GM12878 (cell line): ENCODE measurements around the gene MOK. TPM values are rescaled to one million over a fixed set of nuclear protein-coding genes. Genes with fewer than 3 reads are reported as not detected.
A peak's percentile ranks its signal among the peaks of the same experiment; 100 is the strongest.

ENCODE experiments used
- ATAC-seq: fragments of 200-7000 bp; cut with Tn5 transposase; 3 replicates; pipeline ENCODE4 v1.9.1; 2020; ENCODE audit warnings: mild to moderate bottlenecking, moderate library complexity
- BruUV-seq: library from RNA; stranded (reverse); fragments of 400-500 nt; replicated peaks from 2 replicates; lab custom pipeline; 2021; lab: Mats Ljungman, UMichigan
- CTCF ChIA-PET: fragments of 300-600 bp; sonication (Branson Sonifier 250); formaldehyde crosslinking; extraction: SDS; loops from one replicate; lab custom pipeline; 2021; ENCODE audit warnings: inconsistent platforms; lab: Yijun Ruan, JAX
- POLR2A ChIA-PET: fragments of 350-600 bp; formaldehyde crosslinking; extraction: SDS; loops from one replicate; lab custom pipeline; 2021; ENCODE audit warnings: inconsistent platforms; lab: Charles Lee
- RAD21 ChIA-PET: fragments of 300-600 bp; sonication (Branson Sonifier 250); formaldehyde crosslinking; loops from one replicate; lab custom pipeline; 2023; ENCODE audit warnings: antibody characterized with exemption; ENCODE audit not compliant: unreplicated experiment; lab: Charles Lee
- SMC1A ChIA-PET: fragments of 300-600 bp; sonication (Branson Sonifier 250); formaldehyde crosslinking; loops from one replicate; lab custom pipeline; 2023; ENCODE audit not compliant: unreplicated experiment, uncharacterized antibody; lab: Charles Lee
- DNase-seq: peaks from one replicate; pipeline ENCODE4 v3.0.0-alpha.2; 2011; ENCODE audit warnings: low read depth, low spot score
- FAIRE-seq: peaks from 3 replicates; lab custom pipeline; 2011; peaks lifted over from hg19 to GRCh38; lab: Jason Lieb, UNC
- H2AFZ ChIP-seq: 2 replicates; pipeline ENCODE4 v1.6.0; 2011; ENCODE audit warnings: low read depth, low read length, control low read depth; ENCODE audit not compliant: control insufficient read depth
- H3K27ac ChIP-seq: 2 replicates; pipeline ENCODE4 v1.5.1; 2011; ENCODE audit warnings: control low read depth; ENCODE audit not compliant: control insufficient read depth, insufficient read depth
- H3K27me3 ChIP-seq, 2 experiments: replicated peaks in 1 of 2; 2 replicates each; pipeline versions ENCODE4 v1.6.0 to v1.6.1; 2011; ENCODE audit warnings: low read length in 1 of 2; ENCODE audit not compliant: control insufficient read depth in 2 of 2, insufficient read depth in 2 of 2
- H3K36me3 ChIP-seq, 2 experiments: 2 replicates each; pipeline ENCODE4 v1.5.1; 2011; ENCODE audit warnings: low read length in 1 of 2; ENCODE audit not compliant: control insufficient read depth in 2 of 2, insufficient read depth in 2 of 2
- H3K4me1 ChIP-seq: 2 replicates; pipeline ENCODE4 v1.6.1; 2011; ENCODE audit warnings: mild to moderate bottlenecking, low read length, moderate library complexity, mixed read lengths; ENCODE audit not compliant: control insufficient read depth, insufficient read depth
- H3K4me2 ChIP-seq: 2 replicates; pipeline ENCODE4 v1.6.0; 2011; ENCODE audit warnings: control low read depth; ENCODE audit not compliant: control insufficient read depth, insufficient read depth
- H3K4me3 ChIP-seq: fragments of 200-600 bp; sonication (generic); 2 replicates; pipeline ENCODE4 v1.5.1; 2016
- H3K79me2 ChIP-seq: 2 replicates; pipeline ENCODE4 v1.6.0; 2011; ENCODE audit warnings: low read length; ENCODE audit not compliant: control insufficient read depth, insufficient read depth
- H3K9ac ChIP-seq: 2 replicates; pipeline ENCODE4 v1.8.0; 2011; ENCODE audit warnings: low read length, control low read depth, mixed read lengths; ENCODE audit not compliant: control insufficient read depth, insufficient read depth
- H3K9me3 ChIP-seq: replicated peaks from 3 replicates; pipeline ENCODE4 v1.5.1; 2011; ENCODE audit warnings: mild to moderate bottlenecking, low read length; ENCODE audit not compliant: control insufficient read depth, insufficient read depth
- H4K20me1 ChIP-seq: 2 replicates; pipeline ENCODE4 v1.6.0; 2011; ENCODE audit not compliant: control insufficient read depth, insufficient read depth
- CBFB ChIP-seq: IDR thresholded peaks from 2 replicates; pipeline ENCODE4 v1.6.1; 2016; ENCODE audit warnings: antibody characterized with exemption, low read depth
- CHD1 ChIP-seq: IDR thresholded peaks from 2 replicates; pipeline ENCODE4 v1.6.1; 2012; ENCODE audit warnings: low read depth, low read length, improper control_type of control experiment
- CREM ChIP-seq: IDR thresholded peaks from 2 replicates; pipeline ENCODE4 v1.6.1; 2014; ENCODE audit warnings: antibody characterized with exemption, low read depth
- HCFC1 ChIP-seq: fragments of 150-350 bp; IDR thresholded peaks from 2 replicates; pipeline ENCODE4 v1.6.1; 2014; ENCODE audit warnings: low read length
- HDAC2 ChIP-seq: fragments of 200-600 bp; sonication (generic); IDR thresholded peaks from 2 replicates; pipeline ENCODE4 v1.6.1; 2017
- HDAC6 ChIP-seq: fragments of 200-600 bp; sonication (generic); IDR thresholded peaks from one replicate; pipeline ENCODE4 v1.8.0; 2017; ENCODE audit warnings: antibody characterized with exemption; ENCODE audit not compliant: unreplicated experiment
- IKZF2 ChIP-seq, 2 experiments: fragments of 450-650 bp; IDR thresholded peaks; 2 replicates each; pipeline ENCODE4 v1.6.1; 2017; ENCODE audit warnings: mild to moderate bottlenecking in 2 of 2, moderate library complexity in 2 of 2
- JUND ChIP-seq: IDR thresholded peaks from 2 replicates; pipeline ENCODE4 v1.6.1; 2012; ENCODE audit warnings: low read depth, mild to moderate bottlenecking, low read length, improper control_type of control experiment, moderate library complexity
- KAT2A ChIP-seq: conservative IDR thresholded peaks from 2 replicates; pipeline ENCODE4 v1.6.1; 2011; ENCODE audit warnings: low read depth, low read length; ENCODE audit not compliant: control insufficient read depth
- MAX ChIP-seq: IDR thresholded peaks from 2 replicates; pipeline ENCODE4 v1.6.1; 2012; ENCODE audit warnings: low read depth, low read length, improper control_type of control experiment
- MLLT1 ChIP-seq: fragments of 450-650 bp; IDR thresholded peaks from 2 replicates; pipeline ENCODE4 v1.6.1; 2016; ENCODE audit warnings: mild to moderate bottlenecking
- MYB ChIP-seq: fragments of 150-350 bp; IDR thresholded peaks from 2 replicates; pipeline ENCODE4 v1.6.1; 2014; ENCODE audit warnings: mild to moderate bottlenecking, low read depth, low read length, borderline replicate concordance
- NFYA ChIP-seq: IDR thresholded peaks from 2 replicates; pipeline ENCODE4 v1.6.1; 2011; ENCODE audit warnings: low read depth, mild to moderate bottlenecking, low read length, improper control_type of control experiment, borderline replicate concordance
- NRF1 ChIP-seq: conservative IDR thresholded peaks from 2 replicates; pipeline ENCODE4 v1.6.1; 2011; ENCODE audit warnings: mild to moderate bottlenecking, low read depth, low read length, improper control_type of control experiment
- PAX8 ChIP-seq: fragments of 450-650 bp; IDR thresholded peaks from 2 replicates; pipeline ENCODE4 v1.6.1; 2017; ENCODE audit warnings: mild to moderate bottlenecking, moderate library complexity
- POLR2AphosphoS2 ChIP-seq: IDR thresholded peaks from 2 replicates; pipeline ENCODE4 v1.6.1; 2011; ENCODE audit warnings: low read depth, mild to moderate bottlenecking, low read length, improper control_type of control experiment, moderate library complexity
- POU2F2 ChIP-seq: IDR thresholded peaks from 3 replicates; pipeline ENCODE4 v1.6.1; 2011; ENCODE audit warnings: low read depth, mild to moderate bottlenecking, low read length, borderline replicate concordance
- RCOR1 ChIP-seq: conservative IDR thresholded peaks from 2 replicates; pipeline ENCODE4 v1.6.1; 2012; ENCODE audit warnings: low read depth, low read length, improper control_type of control experiment
- SPI1 ChIP-seq: IDR thresholded peaks from 2 replicates; pipeline ENCODE4 v1.6.1; 2011; ENCODE audit warnings: low read depth, mild to moderate bottlenecking, low read length, moderate library complexity, borderline replicate concordance; ENCODE audit not compliant: insufficient read depth
- TCF3 ChIP-seq: IDR thresholded peaks from 2 replicates; pipeline ENCODE4 v1.6.1; 2012; ENCODE audit warnings: low read depth, mild to moderate bottlenecking, low read length, borderline replicate concordance; ENCODE audit not compliant: insufficient read depth
- WGBS: methylation state at CpG from one replicate; pipeline ENCODE4 v1.1.6; 2016; ENCODE audit warnings: low lambda C conversion rate; ENCODE audit not compliant: insufficient replicate concordance, insufficient coverage; ENCODE audit errors: missing lambda C conversion rate; 5-methylcytosine and 5-hydroxymethylcytosine counted together
- in situ Hi-C: fragments of 300-500 bp; cut with MboI; formaldehyde crosslinking; loops from 9 replicates; pipeline ENCODE4 v1.14.3; 2018; ENCODE audit warnings: mixed read lengths
- intact Hi-C: fragments of 100-400 bp; cut with micrococcal nuclease; formaldehyde crosslinking; loops from one replicate; pipeline ENCODE4 v1.14.2; 2022; ENCODE audit not compliant: unreplicated experiment
- polyA plus RNA-seq, 11 experiments: library from polyadenylated mRNA; depleted of rRNA in 4 of 11; unstranded in 6 of 11; stranded (reverse) in 5 of 11; fragments of >200 nt; fragmentation: Nextera tagmentation in 4 of 11; fragmentation: Illumina TruSeq in 1 of 11; extraction: Ambion mirVana in 4 of 11; extraction: Trizol in 1 of 11; gene quantifications; 1 replicate in 1 of 11; 2 replicates in 10 of 11; pipeline versions ENCODE4 v1.2.1 to v1.2.3, GENCODE V29; 2011 to 2016; ENCODE audit warnings: inconsistent platforms in 2 of 11, missing spikeins in 2 of 11, low read depth in 1 of 11
- total RNA-seq, 4 experiments: library from RNA; depleted of rRNA in 3 of 4; stranded (reverse); fragments of >200 nt in 3 of 4; fragmentation: Illumina TruSeq in 1 of 4; extraction: Trizol in 1 of 4; gene quantifications; 2 replicates each; pipeline versions ENCODE4 v1.2.1 to v1.2.3, GENCODE V29; 2013 to 2021

Gene MOK
- total and polyA plus RNA-seq, 10 of the 15 experiments (the other 5 are each of a cell fraction or from before 2014, with no cell fraction given), result 0.10 to 3.0 (median 1.4) TPM

- TF ChIP-seq CBFB, result no peak
Measured at GRCh38 chr14:102317564-102318248, 12.7 kb upstream of the MOK start (continued).

- Histone ChIP-seq H3K79me2 (peaks cover 14% of the 10 kb centered on the region), H3K9ac (peak overlapping the region; percentile 64; the same call in 1 of the 2 replicates), H3K9me3 (no peaks in the 10 kb centered on the region), H3K4me1 (peaks cover 27% of the 10 kb centered on the region), H3K27me3 (no peaks in the 10 kb centered on the region), H3K27ac (peak overlapping the region; percentile 61; the same call in 1 of the 2 replicates), H3K4me3 (peak overlapping the region; percentile 75), H3K36me3 (no peaks in the 10 kb centered on the region), H2AFZ (peak overlapping the region; percentile 93), H3K4me2 (peak overlapping the region; percentile 95), H4K20me1 (no peaks in the 10 kb centered on the region)
- intact Hi-C loops, result loop anchor here (2.0 to 10.0 kb wide), 6 partner anchors 46 to 612 kb away; partner anchors contain the start of genes CINP, HSP90AA1 and TECPR2
- under 1% methylated on average over 54 of the region's 54 CpGs for WGBS
- FAIRE-seq (no peak), DNase-seq (peak; percentile 61), ATAC-seq (peak; percentile 83)
- ChIA-PET RAD21 (interaction anchor here (0.6 to 1.9 kb wide), 8 partner anchors 12 to 353 kb away, joined by 3 to 7 read pairs (median 4); partner anchors contain the start of gene MOK), SMC1A (interaction anchor here (0.8 to 2.4 kb wide), 8 partner anchors 9 to 355 kb away, joined by 3 to 7 read pairs (median 4); no protein-coding TSS in a partner anchor), POLR2A (interaction anchor here (0.5 to 0.7 kb wide), 4 partner anchors 10 to 552 kb away, joined by 3 to 6 read pairs (median 4); no protein-coding TSS in a partner anchor), CTCF (interaction anchor here (0.6 to 3.4 kb wide), 26 partner anchors 12 to 369 kb away, joined by 3 to 14 read pairs (median 4); partner anchors contain the start of genes CINP, MOK and TECPR2)
- in situ Hi-C loops, result loop anchor here (5.0 to 25.0 kb wide), 2 partner anchors 355 to 555 kb away; partner anchors contain the start of genes DYNC1H1 and PPP2R5C
- BruUV-seq, result no TSS peak
- TF ChIP-seq HDAC6, result no peak
- TF ChIP-seq SPI1, result 0 out of 2 replicates have a peak, but pooled peaks have one; percentile 1
- no peak for TF ChIP-seq CHD1
- 0 out of 2 replicates have a peak, but pooled peaks have one; percentile 74 for TF ChIP-seq RCOR1
- no peak for TF ChIP-seq POLR2AphosphoS2
- TF ChIP-seq TCF3, result no peak
- TF ChIP-seq MYB, result no peak
- TF ChIP-seq IKZF2 (IDR thresholded peaks at IDR 0.05), result peak; percentile 13 to 41; a peak in 2 of 4 replicates
- no peak for TF ChIP-seq MAX
- TF ChIP-seq JUND, result no peak
- TF ChIP-seq KAT2A, result no peak
- TF ChIP-seq PAX8, result no peak
- no peak for TF ChIP-seq NRF1
- peak; percentile 85 for TF ChIP-seq CREM
- no peak for TF ChIP-seq NFYA
- peak; percentile 63 for TF ChIP-seq MLLT1
- TF ChIP-seq HCFC1, result peak; percentile 44; the same call in 1 of the 2 replicates
- peak; percentile 22; the same call in 1 of the 3 replicates for TF ChIP-seq POU2F2
- TF ChIP-seq HDAC2, result no peak
Measured at GRCh38 chr14:102316743-102317563, 12.0 kb upstream of the MOK start.
